NCI-H226 (cell line): ENCODE data around the gene KCNE2.
"Not testable (repeated sequence)": the region's sequence is repeated elsewhere in the genome, so short reads cannot be mapped to it uniquely, and the experiment has no call there.

Source experiments
- DNase-seq: peaks from one replicate; pipeline ENCODE4 v3.0.0-alpha.2; 2015

KCNE2 gene

GRCh38 chr21:34354836-34355235 lies 9.0 kb upstream of the KCNE2 start:
- DNase-seq, result no peak

- DNase-seq, result no peak
Measured at GRCh38 chr21:34355570-34355969, 8.2 kb upstream of the KCNE2 start.

- DNase-seq, result no peak
Measured at GRCh38 chr21:34357889-34358288, 5.9 kb upstream of the KCNE2 start.

GRCh38 chr21:34358866-34359265 lies 4.9 kb upstream of the KCNE2 start:
- no peak for DNase-seq

- no peak for DNase-seq
Measured at GRCh38 chr21:34360488-34361241, 3.1 kb upstream of the KCNE2 start.

- DNase-seq, result no peak
Measured at GRCh38 chr21:34362136-34362444, 1.7 kb upstream of the KCNE2 start.

- no peak for DNase-seq
Measured at GRCh38 chr21:34362670-34363069, 1.1 kb upstream of the KCNE2 start.

GRCh38 chr21:34364921-34365320 lies 1.1 kb downstream of the KCNE2 start:
- DNase-seq, result no peak

- DNase-seq, result no peak
Measured at GRCh38 chr21:34365809-34366208, 2.0 kb downstream of the KCNE2 start.

- DNase-seq, result peak; percentile 73
Measured at GRCh38 chr21:34367320-34367935, 3.6 kb downstream of the KCNE2 start.

- no peak for DNase-seq
Measured at GRCh38 chr21:34369741-34370140, 5.9 kb downstream of the KCNE2 start.

- DNase-seq, result no peak
Measured at GRCh38 chr21:34372321-34372720, 8.5 kb downstream of the KCNE2 start.

- not testable (repeated sequence) for DNase-seq
Measured at GRCh38 chr21:34374462-34374861, 10.7 kb downstream of the KCNE2 start.

GRCh38 chr21:34374940-34375618 lies 11.3 kb downstream of the KCNE2 start, which contains the start of gene SMIM11:
Gene SMIM11 (plus strand): TSS chr21:34375507. CDS start chr21:34379505, 3,998 bp downstream.
- DNase-seq, result not testable (repeated sequence)

- DNase-seq, result not testable (repeated sequence)
Measured at GRCh38 chr21:34375619-34375972, 11.8 kb downstream of the KCNE2 start.

- DNase-seq, result not testable (repeated sequence)
Measured at GRCh38 chr21:34383138-34383537, 19.3 kb downstream of the KCNE2 start.

GRCh38 chr21:34383724-34384415 lies 20.1 kb downstream of the KCNE2 start:
- not testable (repeated sequence) for DNase-seq

GRCh38 chr21:34400522-34400921 lies 36.7 kb downstream of the KCNE2 start:
- DNase-seq, result not testable (repeated sequence)

- DNase-seq, result not testable (repeated sequence)
Measured at GRCh38 chr21:34404742-34405141, 40.9 kb downstream of the KCNE2 start.

- not testable (repeated sequence) for DNase-seq
Measured at GRCh38 chr21:34405686-34406085, 41.9 kb downstream of the KCNE2 start.

- DNase-seq, result not testable (repeated sequence)
Measured at GRCh38 chr21:34406102-34406501, 42.3 kb downstream of the KCNE2 start.

GRCh38 chr21:34406676-34407075 lies 42.9 kb downstream of the KCNE2 start:
- not testable (repeated sequence) for DNase-seq

- DNase-seq, result not testable (repeated sequence)
Measured at GRCh38 chr21:34407294-34407693, 43.5 kb downstream of the KCNE2 start.
